B cell (primary cell): ENCODE results near the gene PTPN20.
"Not testable (repeated sequence)": the region's sequence is repeated elsewhere in the genome, so short reads cannot be mapped to it uniquely, and the experiment has no call there.

Experiments
- CTCF ChIP-seq: fragments of 200-600 bp; IDR thresholded peaks from one replicate; pipeline ENCODE4 v1.8.0; 2022; ENCODE audit warnings: antibody characterized with exemption, mild to moderate bottlenecking
- EZH2 ChIP-seq: IDR thresholded peaks from 2 replicates; pipeline ENCODE4 v1.6.1; 2012; ENCODE audit warnings: borderline replicate concordance, low read depth, mild to moderate bottlenecking, moderate library complexity, low read length; ENCODE audit not compliant: insufficient read depth, poor library complexity, severe bottlenecking

DNA sequence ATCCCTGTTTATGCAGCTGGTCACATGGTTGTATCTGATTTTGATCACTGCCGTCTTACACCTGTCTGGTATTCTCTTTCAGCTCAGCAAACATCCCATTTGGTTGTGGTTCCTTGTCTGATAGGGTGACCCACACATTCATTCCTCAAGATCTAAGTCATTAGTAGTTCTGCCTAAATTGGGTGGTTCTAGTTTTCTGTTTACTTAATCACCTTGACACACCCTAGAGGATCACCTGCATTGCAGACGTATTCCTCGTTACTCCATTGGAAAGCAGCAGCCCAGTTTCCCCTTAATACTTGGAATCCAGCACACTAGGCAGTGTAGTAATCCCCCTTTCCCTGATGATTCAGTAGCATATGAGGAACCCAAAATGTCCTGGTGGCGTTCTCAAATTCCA is 41.3 kb downstream of the PTPN20 start:
- not testable (repeated sequence) for TF ChIP-seq CTCF, EZH2
